K562 (cell line): ENCODE data around the gene PCP4L1. TPM values are rescaled to one million over a fixed set of nuclear protein-coding genes. Genes with fewer than 3 reads are reported as not detected.
A peak's percentile ranks its signal among the peaks of the same experiment; 100 is the strongest.

ENCODE experiments used
- NFRKB ChIP-seq: fragments of 450-650 bp; IDR thresholded peaks from 2 replicates; pipeline ENCODE4 v1.6.1; 2016; ENCODE audit warnings: low read depth
- NONO ChIP-seq, 2 experiments: fragments of 200-400 bp in 1 of 2; fragments of 450-650 bp in 1 of 2; formaldehyde crosslinking in 1 of 2; IDR thresholded peaks; 2 replicates each; pipeline ENCODE4 v1.6.1; 2017; ENCODE audit warnings: low read depth in 2 of 2, mild to moderate bottlenecking in 2 of 2, moderate library complexity in 2 of 2, low read length in 1 of 2
- SAP30 ChIP-seq: fragments of 200-600 bp; sonication (generic); IDR thresholded peaks from 2 replicates; pipeline ENCODE4 v1.6.1; 2012; ENCODE audit warnings: borderline replicate concordance, low read depth, mild to moderate bottlenecking, moderate library complexity, low read length, control low read depth, inconsistent platforms; ENCODE audit not compliant: insufficient read depth, poor library complexity, severe bottlenecking
- ZFPM2 ChIP-seq: fragments of 250-450 bp; sonication (Bioruptor Pico); IDR thresholded peaks from 2 replicates; pipeline ENCODE4 v1.5.1; 2022; ENCODE audit warnings: mild to moderate bottlenecking
- ZNF395 ChIP-seq: fragments of 200-800 bp; sonication (Bioruptor generic); IDR thresholded peaks from 2 replicates; pipeline ENCODE4 v1.6.1; 2017; ENCODE audit warnings: missing genetic modification characterization, missing compliant biosample characterization
- ZNF518B ChIP-seq: fragments of 250-450 bp; sonication (Bioruptor Pico); IDR thresholded peaks from 2 replicates; pipeline ENCODE4 v1.5.0; 2021; ENCODE audit warnings: mild to moderate bottlenecking, moderate library complexity
- polyA plus RNA-seq, 8 experiments: library from polyadenylated mRNA; depleted of rRNA in 4 of 8; stranded (reverse) in 5 of 8; unstranded in 3 of 8; fragments of >200 nt; fragmentation: Nextera tagmentation in 2 of 8; fragmentation: Illumina TruSeq in 1 of 8; extraction: Ambion mirVana in 2 of 8; extraction: Trizol in 1 of 8; gene quantifications; 2 replicates each; pipeline versions ENCODE4 v1.2.1 to v1.2.3, GENCODE V29; 2011 to 2014; ENCODE audit warnings: inconsistent platforms in 1 of 8, missing spikeins in 1 of 8
- total RNA-seq, 7 experiments: library from RNA; depleted of rRNA in 6 of 7; stranded (reverse); fragments of >200 nt in 6 of 7; fragmentation: Illumina TruSeq in 2 of 7; extraction: Trizol in 2 of 7; gene quantifications; 2 replicates each; pipeline versions ENCODE4 v1.2.1 to v1.2.3, GENCODE V29; 2011 to 2021; ENCODE audit warnings: low replicate concordance in 1 of 7
- TF ChIP-seq, protein P1 (sequence below): fragments of 450-650 bp; formaldehyde crosslinking; IDR thresholded peaks from 2 replicates; pipeline ENCODE4 v1.4.0; 2022; ENCODE audit warnings: missing genetic modification characterization
- TF ChIP-seq, protein P2 (sequence below): fragments of 250-450 bp; sonication (Bioruptor Pico); IDR thresholded peaks from 2 replicates; pipeline ENCODE4 v1.5.0; 2020; ENCODE audit warnings: mild to moderate bottlenecking, borderline replicate concordance
- TF ChIP-seq, protein P3 (sequence below): fragments of 450-650 bp; IDR thresholded peaks from 2 replicates; pipeline ENCODE4 v1.6.1; 2016

The PCP4L1 gene
- total and polyA plus RNA-seq, 9 of the 15 experiments (the other 6 are each of a cell fraction or from before 2014, with no cell fraction given), result not detected

GRCh38 chr1:161307230-161307768 is 48.8 kb downstream of the PCP4L1 start (continued):
- TF ChIP-seq SAP30 (no peak), NONO (IDR thresholded peaks at IDR 0.05; ENCODE audit: low read depth in 2 of 2, low read length in 1 of 2) (no peak), ZNF518B (CRISPR knock-in tag) (no peak), NFRKB (peak; percentile 31; the same call in 1 of the 2 replicates), ZNF395 (peak; percentile 64), ZFPM2 (CRISPR knock-in tag) (no peak)
- TF ChIP-seq, protein P1, sequence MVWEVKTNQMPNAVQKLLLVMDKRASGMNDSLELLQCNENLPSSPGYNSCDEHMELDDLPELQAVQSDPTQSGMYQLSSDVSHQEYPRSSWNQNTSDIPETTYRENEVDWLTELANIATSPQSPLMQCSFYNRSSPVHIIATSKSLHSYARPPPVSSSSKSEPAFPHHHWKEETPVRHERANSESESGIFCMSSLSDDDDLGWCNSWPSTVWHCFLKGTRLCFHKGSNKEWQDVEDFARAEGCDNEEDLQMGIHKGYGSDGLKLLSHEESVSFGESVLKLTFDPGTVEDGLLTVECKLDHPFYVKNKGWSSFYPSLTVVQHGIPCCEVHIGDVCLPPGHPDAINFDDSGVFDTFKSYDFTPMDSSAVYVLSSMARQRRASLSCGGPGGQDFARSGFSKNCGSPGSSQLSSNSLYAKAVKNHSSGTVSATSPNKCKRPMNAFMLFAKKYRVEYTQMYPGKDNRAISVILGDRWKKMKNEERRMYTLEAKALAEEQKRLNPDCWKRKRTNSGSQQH (CRISPR knock-in tag), result no peak
- TF ChIP-seq, protein P2, sequence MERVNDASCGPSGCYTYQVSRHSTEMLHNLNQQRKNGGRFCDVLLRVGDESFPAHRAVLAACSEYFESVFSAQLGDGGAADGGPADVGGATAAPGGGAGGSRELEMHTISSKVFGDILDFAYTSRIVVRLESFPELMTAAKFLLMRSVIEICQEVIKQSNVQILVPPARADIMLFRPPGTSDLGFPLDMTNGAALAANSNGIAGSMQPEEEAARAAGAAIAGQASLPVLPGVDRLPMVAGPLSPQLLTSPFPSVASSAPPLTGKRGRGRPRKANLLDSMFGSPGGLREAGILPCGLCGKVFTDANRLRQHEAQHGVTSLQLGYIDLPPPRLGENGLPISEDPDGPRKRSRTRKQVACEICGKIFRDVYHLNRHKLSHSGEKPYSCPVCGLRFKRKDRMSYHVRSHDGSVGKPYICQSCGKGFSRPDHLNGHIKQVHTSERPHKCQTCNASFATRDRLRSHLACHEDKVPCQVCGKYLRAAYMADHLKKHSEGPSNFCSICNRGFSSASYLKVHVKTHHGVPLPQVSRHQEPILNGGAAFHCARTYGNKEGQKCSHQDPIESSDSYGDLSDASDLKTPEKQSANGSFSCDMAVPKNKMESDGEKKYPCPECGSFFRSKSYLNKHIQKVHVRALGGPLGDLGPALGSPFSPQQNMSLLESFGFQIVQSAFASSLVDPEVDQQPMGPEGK (CRISPR knock-in tag), result no peak
- TF ChIP-seq, protein P3, sequence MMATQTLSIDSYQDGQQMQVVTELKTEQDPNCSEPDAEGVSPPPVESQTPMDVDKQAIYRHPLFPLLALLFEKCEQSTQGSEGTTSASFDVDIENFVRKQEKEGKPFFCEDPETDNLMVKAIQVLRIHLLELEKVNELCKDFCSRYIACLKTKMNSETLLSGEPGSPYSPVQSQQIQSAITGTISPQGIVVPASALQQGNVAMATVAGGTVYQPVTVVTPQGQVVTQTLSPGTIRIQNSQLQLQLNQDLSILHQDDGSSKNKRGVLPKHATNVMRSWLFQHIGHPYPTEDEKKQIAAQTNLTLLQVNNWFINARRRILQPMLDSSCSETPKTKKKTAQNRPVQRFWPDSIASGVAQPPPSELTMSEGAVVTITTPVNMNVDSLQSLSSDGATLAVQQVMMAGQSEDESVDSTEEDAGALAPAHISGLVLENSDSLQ, result peak; percentile 79
